K562 (cell line): ENCODE measurements around the gene WASF2. TPM values are rescaled to one million over a fixed set of nuclear protein-coding genes. Genes with fewer than 3 reads are reported as not detected.

Experiments
- BRCA1 ChIP-seq, 2 experiments: fragments of 450-650 bp in 1 of 2; sonication (generic) in 1 of 2; formaldehyde crosslinking in 1 of 2; IDR thresholded peaks; 2 replicates each; pipeline versions ENCODE4 v1.5.0 to v1.6.1; 2017 to 2020; ENCODE audit warnings: mild to moderate bottlenecking in 1 of 2, missing genetic modification reagents in 1 of 2
- CBFA2T3 ChIP-seq: fragments of 450-650 bp; IDR thresholded peaks from 2 replicates; pipeline ENCODE4 v1.6.1; 2017
- CSDE1 ChIP-seq, 2 experiments: fragments of 450-650 bp; IDR thresholded peaks; 2 replicates each; pipeline ENCODE4 v1.6.1; 2016; ENCODE audit warnings: mild to moderate bottlenecking in 1 of 2
- NFE2 ChIP-seq: IDR thresholded peaks from 2 replicates; pipeline ENCODE4 v1.6.1; 2014; ENCODE audit warnings: antibody characterized with exemption, low read depth
- PCBP1 ChIP-seq: fragments of 200-400 bp; formaldehyde crosslinking; IDR thresholded peaks from 2 replicates; pipeline ENCODE4 v1.6.1; 2018; ENCODE audit warnings: mild to moderate bottlenecking, low read depth, low read length; ENCODE audit not compliant: poor library complexity, severe bottlenecking
- PRPF4 ChIP-seq: fragments of 200-400 bp; formaldehyde crosslinking; IDR thresholded peaks from one replicate; pipeline ENCODE4 v1.6.1; 2017; ENCODE audit warnings: low read length, low read depth, mild to moderate bottlenecking; ENCODE audit not compliant: insufficient read depth, poor library complexity, severe bottlenecking
- TCFL5 ChIP-seq: fragments of 250-450 bp; sonication (Bioruptor Pico); conservative IDR thresholded peaks from 2 replicates; pipeline ENCODE4 v1.6.1; 2021; ENCODE audit warnings: mild to moderate bottlenecking, moderate library complexity, matching md5 sums
- WHSC1 ChIP-seq: IDR thresholded peaks from one replicate; pipeline ENCODE4 v1.6.1; 2012; ENCODE audit warnings: low read length, control low read depth, inconsistent platforms
- XRCC5 ChIP-seq: fragments of 200-400 bp; formaldehyde crosslinking; IDR thresholded peaks from 2 replicates; pipeline ENCODE4 v1.6.1; 2017; ENCODE audit warnings: low read depth, mild to moderate bottlenecking, low read length
- ZNF23 ChIP-seq: fragments of 250-450 bp; sonication (Bioruptor Pico); IDR thresholded peaks from 2 replicates; pipeline ENCODE4 v1.4.0; 2020; ENCODE audit warnings: mild to moderate bottlenecking
- ZNF354B ChIP-seq: fragments of 250-450 bp; sonication (Bioruptor Pico); IDR thresholded peaks from 2 replicates; pipeline ENCODE4 v1.4.0; 2020
- ZNF77 ChIP-seq: fragments of 250-450 bp; sonication (Bioruptor Pico); IDR thresholded peaks from 2 replicates; pipeline ENCODE4 v1.5.0; 2020
- polyA plus RNA-seq, 8 experiments: library from polyadenylated mRNA; depleted of rRNA in 4 of 8; stranded (reverse) in 5 of 8; unstranded in 3 of 8; fragments of >200 nt; fragmentation: Nextera tagmentation in 2 of 8; fragmentation: Illumina TruSeq in 1 of 8; extraction: Ambion mirVana in 2 of 8; extraction: Trizol in 1 of 8; gene quantifications; 2 replicates each; pipeline versions ENCODE4 v1.2.1 to v1.2.3, GENCODE V29; 2011 to 2014; ENCODE audit warnings: inconsistent platforms in 1 of 8, missing spikeins in 1 of 8
- total RNA-seq, 7 experiments: library from RNA; depleted of rRNA in 6 of 7; stranded (reverse); fragments of >200 nt in 6 of 7; fragmentation: Illumina TruSeq in 2 of 7; extraction: Trizol in 2 of 7; gene quantifications; 2 replicates each; pipeline versions ENCODE4 v1.2.1 to v1.2.3, GENCODE V29; 2011 to 2021; ENCODE audit warnings: low replicate concordance in 1 of 7
- TF ChIP-seq, protein P1 (sequence below): IDR thresholded peaks from 2 replicates; pipeline ENCODE4 v1.6.1; 2016; ENCODE audit warnings: missing genetic modification characterization, missing compliant biosample characterization
- TF ChIP-seq, protein P2 (sequence below): fragments of 450-650 bp; IDR thresholded peaks from 2 replicates; pipeline ENCODE4 v1.7.0; 2016; ENCODE audit warnings: borderline replicate concordance
- TF ChIP-seq, protein P3 (sequence below): sonication (generic); formaldehyde crosslinking; IDR thresholded peaks from 2 replicates; pipeline ENCODE4 v1.8.0; 2022; ENCODE audit warnings: mild to moderate bottlenecking, missing genetic modification reagents
- TF ChIP-seq, protein P4 (sequence below), 2 experiments: fragments of 450-650 bp; IDR thresholded peaks; 2 replicates each; pipeline ENCODE4 v1.6.1; 2016
- TF ChIP-seq, protein P5 (sequence below): fragments of 250-450 bp; sonication (Bioruptor Pico); IDR thresholded peaks from 2 replicates; pipeline ENCODE4 v1.4.0; 2020; ENCODE audit warnings: mild to moderate bottlenecking, moderate library complexity, borderline replicate concordance
- TF ChIP-seq, protein P6 (sequence below): sonication (generic); formaldehyde crosslinking; IDR thresholded peaks from 2 replicates; pipeline ENCODE4 v1.8.1; 2022; ENCODE audit warnings: missing genetic modification reagents

The WASF2 gene
- total and polyA plus RNA-seq, 9 of the 15 experiments (the other 6 are each of a cell fraction or from before 2014, with no cell fraction given) = 8.2 to 163 (median 31.2) TPM

DNA sequence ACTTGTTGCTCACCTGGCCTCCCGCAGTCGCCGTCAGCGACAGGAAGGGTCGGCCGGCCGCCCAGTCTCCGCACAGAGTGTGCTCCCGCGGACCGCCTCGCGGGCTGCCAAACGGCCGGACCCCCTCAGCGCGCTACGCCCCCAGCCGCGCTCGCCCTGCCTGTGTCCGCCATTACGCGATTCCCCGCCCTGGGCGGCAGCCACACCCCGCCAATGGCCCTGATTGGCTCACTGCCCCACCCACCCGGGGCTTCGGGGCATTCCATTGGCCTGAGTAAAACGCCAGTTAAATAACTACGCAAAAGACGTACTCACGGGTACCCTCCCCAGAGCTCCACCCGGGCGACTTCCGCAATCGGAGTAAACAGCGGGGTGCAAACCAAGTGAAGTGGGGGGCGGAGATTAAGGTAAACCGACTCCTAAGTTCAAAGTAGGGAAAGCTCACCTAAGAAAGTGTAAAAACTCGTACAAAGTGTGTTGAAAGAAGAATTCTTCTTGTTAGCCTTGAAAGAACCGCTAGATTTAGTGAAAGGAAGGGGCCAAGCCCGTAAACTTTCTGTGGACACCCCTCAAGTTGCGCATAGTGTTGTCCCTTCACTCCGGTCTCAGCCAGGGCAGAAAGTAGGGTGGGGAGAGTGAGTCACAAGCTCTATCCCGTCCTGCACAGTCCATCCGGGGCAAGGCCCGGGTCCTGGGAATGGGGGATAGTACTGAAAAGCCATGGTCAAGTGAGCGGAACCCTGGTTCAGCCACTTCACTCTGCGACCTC, at the start of gene WASF2 (continued):
- no peak for TF ChIP-seq ZNF23 (CRISPR knock-in tag)
- TF ChIP-seq NFE2 = no peak
- TF ChIP-seq, protein P1, sequence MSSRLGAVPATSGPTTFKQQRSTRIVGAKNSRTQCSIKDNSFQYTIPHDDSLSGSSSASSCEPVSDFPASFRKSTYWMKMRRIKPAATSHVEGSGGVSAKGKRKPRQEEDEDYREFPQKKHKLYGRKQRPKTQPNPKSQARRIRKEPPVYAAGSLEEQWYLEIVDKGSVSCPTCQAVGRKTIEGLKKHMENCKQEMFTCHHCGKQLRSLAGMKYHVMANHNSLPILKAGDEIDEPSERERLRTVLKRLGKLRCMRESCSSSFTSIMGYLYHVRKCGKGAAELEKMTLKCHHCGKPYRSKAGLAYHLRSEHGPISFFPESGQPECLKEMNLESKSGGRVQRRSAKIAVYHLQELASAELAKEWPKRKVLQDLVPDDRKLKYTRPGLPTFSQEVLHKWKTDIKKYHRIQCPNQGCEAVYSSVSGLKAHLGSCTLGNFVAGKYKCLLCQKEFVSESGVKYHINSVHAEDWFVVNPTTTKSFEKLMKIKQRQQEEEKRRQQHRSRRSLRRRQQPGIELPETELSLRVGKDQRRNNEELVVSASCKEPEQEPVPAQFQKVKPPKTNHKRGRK (tag) = no peak
- TF ChIP-seq CBFA2T3 = peak; percentile 18; the same call in 1 of the 2 replicates
- TF ChIP-seq PCBP1 = peak; percentile 33
- TF ChIP-seq, protein P2, sequence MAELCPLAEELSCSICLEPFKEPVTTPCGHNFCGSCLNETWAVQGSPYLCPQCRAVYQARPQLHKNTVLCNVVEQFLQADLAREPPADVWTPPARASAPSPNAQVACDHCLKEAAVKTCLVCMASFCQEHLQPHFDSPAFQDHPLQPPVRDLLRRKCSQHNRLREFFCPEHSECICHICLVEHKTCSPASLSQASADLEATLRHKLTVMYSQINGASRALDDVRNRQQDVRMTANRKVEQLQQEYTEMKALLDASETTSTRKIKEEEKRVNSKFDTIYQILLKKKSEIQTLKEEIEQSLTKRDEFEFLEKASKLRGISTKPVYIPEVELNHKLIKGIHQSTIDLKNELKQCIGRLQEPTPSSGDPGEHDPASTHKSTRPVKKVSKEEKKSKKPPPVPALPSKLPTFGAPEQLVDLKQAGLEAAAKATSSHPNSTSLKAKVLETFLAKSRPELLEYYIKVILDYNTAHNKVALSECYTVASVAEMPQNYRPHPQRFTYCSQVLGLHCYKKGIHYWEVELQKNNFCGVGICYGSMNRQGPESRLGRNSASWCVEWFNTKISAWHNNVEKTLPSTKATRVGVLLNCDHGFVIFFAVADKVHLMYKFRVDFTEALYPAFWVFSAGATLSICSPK = no peak
- TF ChIP-seq, protein P3, sequence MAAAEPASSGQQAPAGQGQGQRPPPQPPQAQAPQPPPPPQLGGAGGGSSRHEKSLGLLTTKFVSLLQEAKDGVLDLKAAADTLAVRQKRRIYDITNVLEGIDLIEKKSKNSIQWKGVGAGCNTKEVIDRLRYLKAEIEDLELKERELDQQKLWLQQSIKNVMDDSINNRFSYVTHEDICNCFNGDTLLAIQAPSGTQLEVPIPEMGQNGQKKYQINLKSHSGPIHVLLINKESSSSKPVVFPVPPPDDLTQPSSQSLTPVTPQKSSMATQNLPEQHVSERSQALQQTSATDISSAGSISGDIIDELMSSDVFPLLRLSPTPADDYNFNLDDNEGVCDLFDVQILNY (CRISPR knock-in tag) = no peak
- TF ChIP-seq, protein P4, sequence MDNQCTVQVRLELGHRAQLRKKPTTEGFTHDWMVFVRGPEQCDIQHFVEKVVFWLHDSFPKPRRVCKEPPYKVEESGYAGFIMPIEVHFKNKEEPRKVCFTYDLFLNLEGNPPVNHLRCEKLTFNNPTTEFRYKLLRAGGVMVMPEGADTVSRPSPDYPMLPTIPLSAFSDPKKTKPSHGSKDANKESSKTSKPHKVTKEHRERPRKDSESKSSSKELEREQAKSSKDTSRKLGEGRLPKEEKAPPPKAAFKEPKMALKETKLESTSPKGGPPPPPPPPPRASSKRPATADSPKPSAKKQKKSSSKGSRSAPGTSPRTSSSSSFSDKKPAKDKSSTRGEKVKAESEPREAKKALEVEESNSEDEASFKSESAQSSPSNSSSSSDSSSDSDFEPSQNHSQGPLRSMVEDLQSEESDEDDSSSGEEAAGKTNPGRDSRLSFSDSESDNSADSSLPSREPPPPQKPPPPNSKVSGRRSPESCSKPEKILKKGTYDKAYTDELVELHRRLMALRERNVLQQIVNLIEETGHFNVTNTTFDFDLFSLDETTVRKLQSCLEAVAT (IDR thresholded peaks at IDR 0.05) = peak; percentile 8 to 76
- peak in 1 of 2 experiments; percentile 67; a peak in 1 of 4 replicates for TF ChIP-seq CSDE1 (IDR thresholded peaks at IDR 0.05)
- TF ChIP-seq, protein P5, sequence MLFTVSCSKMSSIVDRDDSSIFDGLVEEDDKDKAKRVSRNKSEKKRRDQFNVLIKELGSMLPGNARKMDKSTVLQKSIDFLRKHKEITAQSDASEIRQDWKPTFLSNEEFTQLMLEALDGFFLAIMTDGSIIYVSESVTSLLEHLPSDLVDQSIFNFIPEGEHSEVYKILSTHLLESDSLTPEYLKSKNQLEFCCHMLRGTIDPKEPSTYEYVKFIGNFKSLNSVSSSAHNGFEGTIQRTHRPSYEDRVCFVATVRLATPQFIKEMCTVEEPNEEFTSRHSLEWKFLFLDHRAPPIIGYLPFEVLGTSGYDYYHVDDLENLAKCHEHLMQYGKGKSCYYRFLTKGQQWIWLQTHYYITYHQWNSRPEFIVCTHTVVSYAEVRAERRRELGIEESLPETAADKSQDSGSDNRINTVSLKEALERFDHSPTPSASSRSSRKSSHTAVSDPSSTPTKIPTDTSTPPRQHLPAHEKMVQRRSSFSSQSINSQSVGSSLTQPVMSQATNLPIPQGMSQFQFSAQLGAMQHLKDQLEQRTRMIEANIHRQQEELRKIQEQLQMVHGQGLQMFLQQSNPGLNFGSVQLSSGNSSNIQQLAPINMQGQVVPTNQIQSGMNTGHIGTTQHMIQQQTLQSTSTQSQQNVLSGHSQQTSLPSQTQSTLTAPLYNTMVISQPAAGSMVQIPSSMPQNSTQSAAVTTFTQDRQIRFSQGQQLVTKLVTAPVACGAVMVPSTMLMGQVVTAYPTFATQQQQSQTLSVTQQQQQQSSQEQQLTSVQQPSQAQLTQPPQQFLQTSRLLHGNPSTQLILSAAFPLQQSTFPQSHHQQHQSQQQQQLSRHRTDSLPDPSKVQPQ = no peak
- no peak for TF ChIP-seq WHSC1
- peak; percentile 39; the same call in 1 of the 2 replicates for TF ChIP-seq ZNF77
- TF ChIP-seq ZNF354B (CRISPR knock-in tag) = no peak
- TF ChIP-seq PRPF4 = no peak
- no peak for TF ChIP-seq XRCC5
- TF ChIP-seq, protein P6, sequence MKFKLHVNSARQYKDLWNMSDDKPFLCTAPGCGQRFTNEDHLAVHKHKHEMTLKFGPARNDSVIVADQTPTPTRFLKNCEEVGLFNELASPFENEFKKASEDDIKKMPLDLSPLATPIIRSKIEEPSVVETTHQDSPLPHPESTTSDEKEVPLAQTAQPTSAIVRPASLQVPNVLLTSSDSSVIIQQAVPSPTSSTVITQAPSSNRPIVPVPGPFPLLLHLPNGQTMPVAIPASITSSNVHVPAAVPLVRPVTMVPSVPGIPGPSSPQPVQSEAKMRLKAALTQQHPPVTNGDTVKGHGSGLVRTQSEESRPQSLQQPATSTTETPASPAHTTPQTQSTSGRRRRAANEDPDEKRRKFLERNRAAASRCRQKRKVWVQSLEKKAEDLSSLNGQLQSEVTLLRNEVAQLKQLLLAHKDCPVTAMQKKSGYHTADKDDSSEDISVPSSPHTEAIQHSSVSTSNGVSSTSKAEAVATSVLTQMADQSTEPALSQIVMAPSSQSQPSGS (CRISPR knock-in tag) = no peak
- no peak for TF ChIP-seq BRCA1 (IDR thresholded peaks at IDR 0.05)
- no peak for TF ChIP-seq BRCA1 (CRISPR knock-in tag; IDR thresholded peaks at IDR 0.05)
- TF ChIP-seq TCFL5 (CRISPR knock-in tag) = no peak
